HG03064 (cell line): ENCODE data around the gene PACSIN1.

Experiments used
- ATAC-seq: cut with Tn5 transposase; IDR thresholded peaks from one replicate; pipeline ENCODE4 v1.9.1; 2021; ENCODE audit warnings: low read depth; ENCODE audit not compliant: unreplicated experiment

Gene PACSIN1

DNA sequence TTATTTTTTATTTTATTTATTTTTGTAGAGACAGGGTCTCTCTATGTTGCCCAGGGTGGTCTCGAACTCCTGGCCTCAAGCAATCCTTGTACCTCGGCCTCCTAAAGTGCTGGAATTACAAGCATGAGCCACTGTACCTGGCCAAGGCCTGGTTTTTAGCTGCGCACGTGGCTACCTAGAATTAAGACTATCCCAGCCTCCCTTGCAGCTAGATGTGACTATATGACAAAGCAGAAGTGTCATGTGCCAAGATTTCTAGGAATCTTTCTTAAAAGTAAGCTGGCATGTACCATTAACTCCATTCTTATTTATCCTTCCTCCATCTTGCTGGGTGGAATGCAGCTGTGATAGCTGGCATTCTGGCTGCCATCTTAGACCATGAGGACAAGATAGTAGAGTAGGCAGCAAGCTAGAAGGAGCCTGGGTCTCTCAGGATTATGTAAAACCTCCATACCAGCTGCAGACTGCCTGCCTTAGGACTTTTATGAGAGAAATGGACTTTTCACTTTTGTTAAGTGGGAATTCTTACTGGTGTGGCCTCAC lies 92.4 kb downstream of the PACSIN1 start:
- ATAC-seq = no peak

DNA sequence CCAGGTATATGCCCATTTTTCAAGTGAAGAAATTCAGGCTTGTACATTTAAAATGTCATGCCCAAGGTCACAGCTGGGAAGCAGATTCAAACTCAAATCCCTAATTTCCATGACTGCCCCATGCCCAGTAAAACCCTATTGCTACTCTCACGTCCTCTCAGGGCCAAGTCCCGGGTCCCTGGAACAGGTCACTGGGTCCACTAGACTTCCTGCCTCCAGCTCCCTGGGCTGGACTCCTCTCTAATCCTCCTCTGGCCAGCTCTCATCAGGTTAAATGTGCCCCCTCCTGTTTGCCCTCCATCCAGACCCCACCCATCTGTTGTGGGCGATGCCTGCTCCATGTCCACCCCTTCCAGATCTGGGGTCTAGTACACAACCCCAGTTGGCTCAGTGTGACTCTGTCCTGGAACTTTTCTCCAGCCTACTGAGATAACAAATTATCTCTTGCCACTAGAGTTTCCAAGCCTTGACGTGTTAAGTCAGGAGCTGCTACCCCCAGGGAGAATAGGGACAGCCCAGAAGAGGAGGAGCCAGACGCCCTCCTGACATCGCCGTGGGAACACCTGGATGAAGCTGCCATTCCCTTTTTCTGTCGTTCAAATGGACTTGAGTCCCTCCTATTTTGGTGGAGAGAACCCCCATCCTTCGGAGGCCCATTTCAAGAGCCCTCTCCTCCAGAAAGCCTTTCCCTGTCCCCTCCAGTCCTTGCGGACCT lies 93.9 kb downstream of the PACSIN1 start:
- ATAC-seq = no peak

DNA sequence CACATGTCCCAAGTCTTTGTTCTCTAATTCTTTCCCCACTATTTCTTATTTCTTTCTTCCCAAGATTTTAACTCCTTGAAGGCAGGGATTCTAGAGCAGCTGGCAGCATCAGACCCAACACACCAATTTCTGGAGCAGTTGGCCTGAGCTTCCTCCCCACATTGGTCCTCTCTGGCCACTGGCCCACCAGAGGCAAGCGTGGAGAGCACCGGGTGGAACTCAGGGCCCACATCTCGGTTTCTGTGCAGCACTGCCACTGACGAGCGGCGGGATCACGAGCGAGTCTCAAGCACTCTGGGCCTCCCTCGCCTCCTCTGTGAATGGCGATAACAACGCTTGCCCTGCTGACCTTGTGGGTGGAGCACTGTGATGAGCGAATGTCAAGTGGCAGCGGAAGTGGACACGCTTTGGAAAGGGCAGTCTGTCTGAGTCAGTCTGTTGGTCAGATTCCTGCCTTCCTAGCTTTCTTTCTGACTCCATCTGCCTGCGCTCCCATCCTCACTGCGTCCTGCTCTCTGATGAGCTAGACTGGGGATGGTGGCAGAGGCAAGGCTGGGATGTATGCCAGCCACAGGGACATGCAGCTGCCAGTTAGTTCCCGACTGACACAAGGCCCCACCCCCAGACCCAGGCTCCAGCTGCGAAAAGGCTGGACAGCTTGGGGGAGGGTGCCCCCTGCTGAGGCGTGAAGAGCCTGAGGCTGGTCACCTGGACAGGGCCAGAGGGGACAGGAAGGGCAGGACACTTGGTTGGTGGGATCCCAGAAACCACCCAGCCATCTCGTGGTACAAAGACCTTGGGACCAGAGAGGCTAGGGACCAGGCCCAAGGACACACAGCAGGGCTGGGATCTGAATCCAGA lies 94.7 kb downstream of the PACSIN1 start:
- no peak for ATAC-seq

DNA sequence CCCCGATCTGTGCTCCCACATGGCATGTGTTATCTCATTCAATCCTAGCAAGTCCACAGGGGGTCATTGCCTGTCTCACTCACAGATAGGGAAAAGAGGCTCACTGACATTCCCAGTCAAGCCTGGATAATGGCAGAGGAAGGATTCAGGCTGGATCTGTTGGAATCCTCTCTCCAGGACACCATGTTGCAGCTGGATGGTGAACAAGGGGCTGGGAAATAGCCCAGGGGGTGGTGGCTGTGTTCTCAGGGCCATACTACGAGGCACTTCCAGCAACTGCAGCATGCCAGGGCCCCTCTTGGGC lies 95.3 kb downstream of the PACSIN1 start:
- ATAC-seq = no peak

DNA sequence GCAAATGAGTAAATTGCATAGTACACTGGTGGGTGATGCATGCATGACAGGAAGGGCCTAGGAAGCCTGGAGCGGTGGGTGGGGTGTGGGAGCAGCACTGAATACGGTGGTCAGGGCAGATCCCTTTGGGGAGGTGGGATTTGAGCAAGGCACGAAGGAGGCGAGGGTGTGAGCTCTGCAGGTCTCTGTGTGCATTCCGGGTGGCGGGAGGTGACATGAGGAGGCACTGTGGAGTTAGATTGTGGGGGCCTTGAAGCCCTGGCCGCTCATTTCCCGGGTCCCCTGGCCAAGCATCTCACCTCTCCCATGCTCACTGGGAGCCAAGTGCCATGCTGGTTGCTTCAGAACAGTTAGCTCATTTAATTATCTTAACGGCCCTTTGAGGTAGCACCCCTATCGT lies 96.5 kb downstream of the PACSIN1 start:
- ATAC-seq = no peak

DNA sequence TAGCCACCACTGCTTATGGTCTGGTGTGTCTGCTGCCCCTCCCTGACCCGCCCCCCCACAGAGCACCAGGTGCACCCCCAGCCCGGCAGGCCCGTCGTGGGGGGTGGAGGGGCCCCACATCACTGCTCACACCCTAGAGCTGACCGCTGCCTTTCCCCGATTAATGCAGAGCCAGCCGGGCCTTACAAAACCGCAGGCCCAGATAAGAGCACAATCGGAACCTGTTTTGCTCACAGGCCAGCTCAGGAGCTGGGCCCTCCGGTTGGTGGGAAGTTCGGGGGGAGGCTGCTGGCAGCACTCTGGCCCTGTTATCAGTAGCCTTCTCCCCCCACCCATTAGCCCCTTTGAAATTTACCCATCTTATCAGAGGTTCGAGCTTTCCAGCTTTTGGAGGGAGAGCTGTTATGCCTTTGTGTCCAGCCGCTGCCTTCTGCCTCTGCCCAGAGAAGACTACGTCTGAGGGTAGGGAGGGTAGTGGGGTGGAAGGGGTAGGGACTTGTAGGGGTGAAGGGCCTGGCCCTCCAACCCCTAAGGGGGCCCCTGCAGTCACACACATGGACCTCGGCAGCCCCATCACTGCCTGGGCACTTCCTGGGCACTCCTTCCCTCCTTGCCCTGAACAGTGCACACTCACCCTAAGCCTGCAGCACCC lies 97.1 kb downstream of the PACSIN1 start:
- ATAC-seq = no peak

DNA sequence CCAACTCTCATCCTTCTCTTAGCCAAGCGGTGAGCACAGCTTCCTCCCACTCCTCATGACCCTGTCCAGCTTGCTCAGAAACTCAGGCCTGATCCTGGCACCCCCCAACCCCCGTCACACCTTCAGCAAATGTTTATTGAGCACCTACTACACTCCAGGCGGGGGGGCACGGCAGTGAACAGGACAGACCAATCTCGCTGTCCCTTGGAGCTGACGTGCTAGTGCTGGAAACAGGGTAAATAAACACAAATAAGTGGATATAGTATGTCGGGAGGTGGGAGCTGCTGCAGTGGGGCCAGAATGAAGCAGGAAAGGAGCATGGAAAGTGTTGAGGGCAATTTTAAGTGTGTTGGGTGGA lies 97.6 kb downstream of the PACSIN1 start:
- no peak for ATAC-seq

DNA sequence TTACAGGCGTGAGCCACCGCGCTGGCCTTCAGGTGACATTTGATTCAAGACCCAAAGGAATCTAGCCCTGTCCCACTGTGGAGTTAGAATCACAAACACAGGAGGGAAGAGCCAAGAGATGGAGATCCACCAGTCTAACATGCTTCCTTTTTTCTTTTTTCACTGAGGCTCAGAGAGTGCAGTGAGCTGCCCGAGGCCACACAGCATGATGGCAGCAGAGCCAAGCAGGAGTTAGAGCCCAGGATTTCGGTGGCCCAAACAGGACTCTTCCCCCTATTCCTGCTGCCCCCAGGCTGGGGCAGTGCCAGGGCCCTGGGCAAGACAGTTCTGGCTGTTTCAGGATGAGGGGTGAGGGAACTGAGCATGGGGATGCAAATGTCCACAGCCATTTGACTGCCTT lies 98.3 kb downstream of the PACSIN1 start:
- ATAC-seq = no peak

DNA sequence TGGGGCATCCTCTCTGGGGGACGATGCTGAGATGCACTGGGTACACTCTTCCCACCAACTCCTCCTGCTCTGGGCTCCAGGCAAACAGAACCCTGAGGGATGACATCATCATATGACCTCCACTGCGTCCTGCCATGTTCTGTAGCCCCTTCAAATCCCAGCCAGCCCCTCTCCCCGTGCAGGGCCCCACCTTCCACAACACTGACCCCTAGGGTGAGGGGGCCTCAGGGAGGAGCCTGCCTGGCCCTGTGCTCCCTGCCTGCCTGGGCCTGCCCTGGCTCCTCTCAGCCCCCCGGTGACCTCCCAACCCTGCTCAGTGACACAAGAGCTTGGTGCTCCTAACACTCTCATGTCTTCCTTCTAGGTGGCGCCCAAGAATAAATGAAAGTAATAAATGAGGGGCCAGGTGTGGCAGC lies 99.9 kb downstream of the PACSIN1 start:
- no peak for ATAC-seq

DNA sequence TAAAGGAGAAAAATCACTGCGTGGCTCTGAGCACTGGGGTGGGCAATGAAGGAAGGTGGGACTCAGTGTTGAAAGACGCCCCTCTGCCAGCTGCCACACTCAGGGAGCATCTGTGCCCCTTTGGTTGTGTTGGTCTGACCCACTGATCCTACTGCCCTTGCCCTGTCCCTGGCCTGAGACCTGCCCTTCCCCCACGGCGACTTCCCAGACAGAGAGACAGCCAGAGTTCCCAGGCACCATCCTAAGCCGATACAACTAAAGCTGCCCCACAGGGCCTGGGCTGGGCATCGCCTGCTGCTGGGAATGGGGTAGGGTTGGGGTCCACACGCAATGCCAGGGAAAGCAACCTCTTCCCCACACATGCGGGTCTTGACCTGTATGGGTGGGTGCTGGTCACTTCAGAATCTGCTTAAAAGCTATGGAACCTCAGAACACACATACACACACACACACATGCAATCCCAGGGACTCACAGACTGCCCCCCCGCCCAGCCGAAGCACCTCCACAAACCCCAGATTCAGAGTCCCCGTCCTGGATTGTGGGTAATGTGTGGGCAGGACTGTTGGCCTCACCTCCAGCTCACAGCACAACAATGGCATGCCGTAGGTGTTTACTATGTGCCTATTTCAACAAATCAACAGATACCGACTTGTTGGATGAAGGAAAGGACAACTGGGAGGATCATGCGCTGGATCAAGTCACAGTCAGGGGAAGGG lies 101.1 kb downstream of the PACSIN1 start:
- no peak for ATAC-seq

DNA sequence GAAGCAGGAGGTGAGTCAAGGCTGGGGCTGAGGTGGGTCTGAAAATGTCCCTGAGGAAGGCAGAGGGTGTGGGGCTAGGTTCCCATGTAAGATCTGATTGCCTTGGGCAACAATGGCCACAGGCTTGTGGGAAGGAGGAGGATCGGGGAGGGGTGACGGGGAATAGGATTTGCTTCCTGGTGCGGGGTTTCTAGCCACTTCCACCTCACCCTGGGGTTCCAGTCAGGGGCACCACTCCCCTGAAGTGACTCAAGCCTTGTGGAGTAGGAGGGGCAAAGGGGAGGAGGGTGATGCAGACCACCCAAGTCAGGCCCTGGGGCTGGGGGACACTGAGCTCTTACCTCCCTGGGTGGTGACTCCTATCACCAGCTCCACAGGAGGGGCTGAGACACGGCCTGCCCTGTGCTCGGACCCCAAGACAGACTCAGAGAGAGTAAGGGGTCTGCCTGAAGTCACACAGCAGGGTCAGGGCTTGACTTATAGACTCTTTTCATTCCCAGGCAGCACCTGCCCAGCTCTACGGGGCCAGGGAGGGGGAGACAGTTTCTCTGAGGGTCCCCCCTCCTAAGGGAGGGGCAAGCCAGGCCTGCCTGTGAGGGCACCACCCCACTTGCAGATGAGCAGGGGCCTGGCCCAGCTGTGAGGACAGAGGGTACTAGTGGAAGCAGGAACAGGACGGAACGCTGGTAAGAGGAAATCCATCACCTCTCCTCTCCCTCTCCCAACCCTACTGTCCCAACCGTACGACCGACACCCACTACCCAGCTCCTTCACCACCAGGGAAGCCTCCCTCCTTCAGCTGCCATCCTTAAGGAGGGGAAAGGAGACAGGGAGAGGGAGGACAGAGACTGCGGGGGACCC lies 102.7 kb downstream of the PACSIN1 start:
- ATAC-seq = no peak

DNA sequence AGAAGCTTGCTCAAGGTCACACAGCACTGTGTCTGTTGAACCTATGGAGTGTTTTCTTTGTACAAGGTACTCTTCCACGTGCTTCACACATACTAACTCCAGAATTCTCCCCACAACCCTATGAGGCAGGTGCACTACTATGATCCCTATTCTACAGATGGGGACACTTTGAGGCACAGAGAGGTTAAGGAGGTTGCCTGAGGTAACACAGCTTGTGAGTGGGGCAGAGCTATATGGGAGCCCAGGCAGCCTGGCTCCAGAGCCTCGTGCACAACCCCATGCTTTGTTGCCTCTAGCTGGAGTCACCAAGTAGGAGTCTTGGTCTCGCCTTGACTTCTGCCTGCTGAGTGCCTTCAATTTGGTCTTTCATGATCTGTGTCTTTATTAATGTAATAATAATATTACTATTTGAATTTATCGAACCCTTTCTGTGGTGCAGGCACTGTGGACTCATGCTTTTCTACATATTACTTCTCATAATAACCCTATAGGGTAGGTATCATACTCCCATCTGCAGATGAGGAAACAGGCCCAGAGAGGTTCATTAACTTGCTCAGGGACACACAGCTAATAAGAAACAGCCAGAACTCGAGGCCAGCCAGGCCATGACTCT lies 103.6 kb downstream of the PACSIN1 start:
- no peak for ATAC-seq

DNA sequence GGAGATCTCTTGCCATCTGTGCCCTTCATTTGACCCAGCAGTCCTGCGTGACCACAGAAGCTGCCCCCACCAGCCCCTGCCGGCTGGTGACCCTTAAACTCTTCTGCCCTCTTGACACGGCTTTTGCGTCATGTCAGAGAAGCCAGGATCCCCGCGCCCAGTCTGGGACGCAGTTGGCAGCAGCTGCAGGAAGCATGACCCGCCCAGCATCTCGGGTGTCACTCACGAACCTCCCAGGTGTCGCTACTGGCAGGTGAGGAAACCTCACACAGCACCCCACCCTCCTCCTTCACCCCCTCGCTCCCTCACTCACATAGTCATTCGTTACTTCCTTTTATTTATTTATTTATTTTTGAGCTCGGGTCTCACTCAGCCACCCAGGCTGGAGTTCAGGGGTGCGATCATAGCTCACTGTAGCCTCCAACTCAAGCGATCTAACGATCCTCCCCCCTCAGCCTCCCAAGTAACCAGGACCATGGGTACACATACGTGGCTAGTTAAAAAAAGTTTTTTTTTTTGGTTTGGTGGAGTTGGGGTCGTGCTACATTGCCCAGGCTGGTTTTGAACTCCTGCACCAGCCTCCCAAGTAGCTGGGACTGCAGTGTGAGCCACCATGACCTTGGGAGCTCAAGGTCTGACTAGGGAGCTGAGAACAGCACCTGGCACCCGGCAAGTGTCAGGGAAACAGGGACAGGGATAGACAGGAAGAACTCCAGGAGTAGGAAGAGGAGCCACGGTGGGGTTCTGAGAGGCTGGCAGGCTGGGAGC lies 104.4 kb downstream of the PACSIN1 start:
- no peak for ATAC-seq

DNA sequence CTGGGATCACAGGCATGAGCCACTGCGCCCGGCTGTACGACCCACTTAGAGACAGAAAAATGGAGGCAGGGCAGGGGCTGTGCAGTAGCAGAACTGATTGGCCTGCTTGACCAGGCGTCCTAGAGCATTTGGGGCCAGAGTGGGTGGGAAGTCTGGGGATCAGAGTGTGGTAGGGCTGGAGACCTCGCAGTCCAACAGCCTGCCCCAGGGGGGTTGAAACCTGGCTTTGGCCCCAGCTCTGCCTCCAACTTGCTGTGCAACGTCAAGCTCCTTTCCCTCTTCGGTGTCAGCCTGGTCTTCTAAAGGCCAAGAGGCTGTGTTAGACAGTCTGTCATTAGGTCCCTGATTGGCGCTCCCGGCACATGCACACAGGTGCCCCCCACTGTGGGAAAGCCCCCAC lies 105.5 kb downstream of the PACSIN1 start:
- ATAC-seq = no peak

DNA sequence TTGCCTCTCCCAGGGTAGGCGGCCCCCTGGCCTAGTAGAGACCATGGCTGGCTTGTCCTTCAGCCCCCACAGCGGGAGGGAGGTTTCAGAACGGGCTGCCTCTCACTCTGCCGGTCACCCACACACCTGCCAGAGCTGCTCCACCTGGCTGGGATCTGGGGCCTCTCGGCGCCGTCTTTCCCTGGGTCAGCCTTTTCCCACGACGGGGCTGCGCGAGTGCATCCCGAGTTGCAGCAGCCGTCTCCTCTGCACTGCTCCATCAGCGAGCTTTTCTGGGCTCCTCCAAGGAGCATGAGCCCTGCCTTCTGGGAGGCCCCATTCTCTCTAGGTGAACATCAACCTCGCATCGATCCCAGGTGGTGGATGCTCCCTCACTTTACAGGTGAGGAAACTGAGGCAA lies 106.1 kb downstream of the PACSIN1 start:
- ATAC-seq = no peak

DNA sequence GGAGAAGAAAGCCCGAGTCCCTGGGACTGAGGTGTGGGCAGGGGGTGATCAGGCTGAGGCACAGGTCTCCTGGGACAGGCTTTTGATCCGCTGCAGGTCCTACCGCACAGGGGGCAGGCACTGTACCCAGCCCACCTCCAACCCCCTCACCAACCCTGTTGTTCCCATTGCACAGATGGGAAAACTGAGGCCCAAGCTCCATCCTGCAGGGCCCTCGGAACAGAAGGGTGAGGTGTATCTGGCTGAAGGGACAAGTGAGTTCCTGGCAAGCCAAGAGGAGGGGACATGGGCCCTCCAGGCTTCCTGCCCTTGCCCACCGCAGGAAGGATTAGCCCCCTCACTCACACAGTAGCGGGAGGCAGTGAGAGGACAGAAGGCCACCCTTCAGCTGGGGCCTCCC lies 106.7 kb downstream of the PACSIN1 start:
- no peak for ATAC-seq

DNA sequence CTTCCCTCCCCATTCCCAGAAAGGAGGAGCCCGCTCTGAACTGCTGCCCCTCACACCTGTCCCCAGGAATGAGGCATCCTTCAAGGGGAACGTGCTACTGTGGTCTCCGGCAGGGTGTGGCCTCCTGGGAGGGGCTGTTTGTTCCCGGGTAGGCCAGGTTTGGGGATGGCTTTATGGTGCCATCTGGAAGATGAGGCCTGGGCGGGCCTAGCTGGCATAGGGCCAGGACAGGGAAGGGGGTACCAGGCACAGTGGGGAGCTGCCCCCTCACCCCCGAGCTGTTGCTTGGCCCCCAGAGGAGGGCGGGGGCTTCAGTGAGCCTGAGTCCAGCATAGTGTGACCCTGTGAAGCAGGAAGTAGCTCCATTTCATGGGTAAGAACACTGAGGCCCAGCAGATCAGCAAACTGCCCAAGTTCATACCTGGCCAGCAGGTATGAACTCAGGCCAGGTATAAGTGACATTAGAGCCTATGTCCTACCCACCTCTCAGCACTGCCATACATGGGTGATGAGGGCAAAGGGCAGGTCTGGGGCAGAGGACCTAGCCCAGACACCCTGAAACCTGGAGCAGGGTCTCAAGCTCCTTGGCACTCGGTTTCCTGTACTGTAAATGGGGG lies 107.8 kb downstream of the PACSIN1 start:
- ATAC-seq = no peak

DNA sequence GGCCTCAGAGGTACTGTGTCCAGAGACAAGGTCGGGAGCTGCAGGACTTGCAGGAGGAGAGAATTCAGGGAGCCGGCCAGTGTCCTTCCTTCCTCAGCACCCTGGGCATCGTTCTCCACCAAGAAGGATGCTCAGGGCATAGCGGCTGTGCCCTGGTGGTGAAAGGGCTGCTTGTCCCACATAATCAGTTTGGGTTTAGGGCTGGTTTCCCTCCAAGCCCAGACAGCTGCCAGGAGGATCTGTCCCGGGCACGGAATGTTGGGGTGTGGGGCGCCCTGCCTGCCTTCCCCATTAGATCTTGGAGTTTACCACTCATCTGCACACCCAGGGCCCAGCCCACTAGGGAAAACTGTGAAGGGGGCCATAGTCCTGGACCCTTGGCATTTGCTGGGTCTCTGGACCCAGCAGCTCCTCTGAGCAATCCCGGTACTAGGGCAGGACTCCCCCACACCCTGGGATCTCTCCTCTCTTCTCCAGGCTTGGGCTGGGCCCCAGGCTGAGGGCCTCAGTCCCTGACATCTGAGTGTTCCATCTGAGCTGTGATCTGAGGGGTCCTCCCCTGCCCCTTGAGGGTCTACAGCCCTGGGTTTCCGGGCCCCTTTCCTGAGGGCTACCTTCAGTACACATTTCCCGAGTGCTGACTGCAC lies 108.9 kb downstream of the PACSIN1 start:
- no peak for ATAC-seq
